ENCODE results near the gene MLEC. TPM values are rescaled to one million over a fixed set of nuclear protein-coding genes. Genes with fewer than 3 reads are reported as not detected.

MLEC gene
- total RNA-seq, 1 donor from 2014 or later = 50.8 TPM

DNA sequence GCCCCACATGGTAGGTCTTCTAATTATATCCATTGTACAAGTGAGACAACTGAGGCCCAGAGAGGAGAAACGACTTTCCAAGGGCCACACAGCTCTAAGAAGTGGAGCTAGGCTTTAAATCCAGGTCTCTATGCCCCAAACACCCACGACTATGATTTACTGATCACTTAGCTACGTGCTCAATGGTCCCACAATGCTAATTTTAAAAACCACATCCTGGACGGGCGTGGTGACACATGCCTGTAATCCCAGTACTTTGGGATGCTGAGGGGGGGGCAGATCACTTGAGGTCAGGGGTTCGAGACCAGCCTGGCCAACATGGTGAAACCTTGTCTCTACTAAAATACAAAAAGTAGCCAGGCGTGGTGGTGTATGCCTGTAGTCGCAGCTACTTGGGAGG is 8.4 kb upstream of the MLEC start:
- Mint-ChIP-seq H3K27me3 (ENCODE audit: unreplicated experiment) (peaks cover 2% of the 10 kb centered on the region), H3K4me1 (ENCODE audit: low read depth, unreplicated experiment) (no peaks in the 10 kb centered on the region), H3K27ac (ENCODE audit: unreplicated experiment) (no peak overlapping the region), H3K36me3 (ENCODE audit: unreplicated experiment) (no peaks in the 10 kb centered on the region), H3K4me3 (ENCODE audit: unreplicated experiment) (no peak overlapping the region), H3K9me3 (ENCODE audit: unreplicated experiment) (peaks cover 2% of the 10 kb centered on the region)
- TF ChIP-seq, protein P1, sequence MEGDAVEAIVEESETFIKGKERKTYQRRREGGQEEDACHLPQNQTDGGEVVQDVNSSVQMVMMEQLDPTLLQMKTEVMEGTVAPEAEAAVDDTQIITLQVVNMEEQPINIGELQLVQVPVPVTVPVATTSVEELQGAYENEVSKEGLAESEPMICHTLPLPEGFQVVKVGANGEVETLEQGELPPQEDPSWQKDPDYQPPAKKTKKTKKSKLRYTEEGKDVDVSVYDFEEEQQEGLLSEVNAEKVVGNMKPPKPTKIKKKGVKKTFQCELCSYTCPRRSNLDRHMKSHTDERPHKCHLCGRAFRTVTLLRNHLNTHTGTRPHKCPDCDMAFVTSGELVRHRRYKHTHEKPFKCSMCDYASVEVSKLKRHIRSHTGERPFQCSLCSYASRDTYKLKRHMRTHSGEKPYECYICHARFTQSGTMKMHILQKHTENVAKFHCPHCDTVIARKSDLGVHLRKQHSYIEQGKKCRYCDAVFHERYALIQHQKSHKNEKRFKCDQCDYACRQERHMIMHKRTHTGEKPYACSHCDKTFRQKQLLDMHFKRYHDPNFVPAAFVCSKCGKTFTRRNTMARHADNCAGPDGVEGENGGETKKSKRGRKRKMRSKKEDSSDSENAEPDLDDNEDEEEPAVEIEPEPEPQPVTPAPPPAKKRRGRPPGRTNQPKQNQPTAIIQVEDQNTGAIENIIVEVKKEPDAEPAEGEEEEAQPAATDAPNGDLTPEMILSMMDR (IDR thresholded peaks at IDR 0.05; ENCODE audit: partially characterized antibody, unreplicated experiment) = no peak
- no peak for DNase-seq

DNA sequence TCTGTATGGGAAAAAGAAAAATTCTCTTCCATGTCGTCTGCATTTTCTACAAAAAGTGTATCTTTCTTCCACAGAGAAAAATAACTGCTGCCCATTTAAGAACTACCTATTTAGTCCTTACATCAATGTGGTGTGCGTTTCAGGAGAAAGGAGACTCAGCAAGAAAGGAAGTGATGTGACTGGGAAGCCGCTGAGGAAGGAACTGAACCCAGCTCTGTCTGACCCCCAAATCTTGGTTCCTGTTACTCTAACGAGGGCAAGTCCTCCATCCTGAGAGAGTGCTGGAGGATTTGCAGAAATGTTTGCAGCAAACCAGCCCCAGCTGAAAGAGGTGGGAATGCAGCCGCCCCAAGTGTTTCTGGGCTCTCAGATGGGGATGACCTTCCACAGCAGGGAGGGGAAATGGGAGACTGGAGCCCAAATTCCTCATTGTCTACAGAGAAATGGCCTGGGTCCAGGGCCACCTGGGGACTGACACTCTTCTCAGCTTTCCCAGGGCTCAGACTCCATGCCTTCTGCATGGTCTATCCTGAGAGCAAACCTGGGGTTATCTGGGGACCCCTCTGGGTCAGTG is 6.7 kb upstream of the MLEC start:
- Mint-ChIP-seq H3K27ac (ENCODE audit: unreplicated experiment) (no peak overlapping the region), H3K9me3 (ENCODE audit: unreplicated experiment) (no peaks in the 10 kb centered on the region), H3K36me3 (ENCODE audit: unreplicated experiment) (no peaks in the 10 kb centered on the region), H3K4me3 (ENCODE audit: unreplicated experiment) (no peak overlapping the region), H3K4me1 (ENCODE audit: low read depth, unreplicated experiment) (no peaks in the 10 kb centered on the region), H3K27me3 (ENCODE audit: unreplicated experiment) (peaks cover 2% of the 10 kb centered on the region)
- no peak for DNase-seq
- TF ChIP-seq, protein P1 (IDR thresholded peaks at IDR 0.05; ENCODE audit: partially characterized antibody, unreplicated experiment) = no peak

DNA sequence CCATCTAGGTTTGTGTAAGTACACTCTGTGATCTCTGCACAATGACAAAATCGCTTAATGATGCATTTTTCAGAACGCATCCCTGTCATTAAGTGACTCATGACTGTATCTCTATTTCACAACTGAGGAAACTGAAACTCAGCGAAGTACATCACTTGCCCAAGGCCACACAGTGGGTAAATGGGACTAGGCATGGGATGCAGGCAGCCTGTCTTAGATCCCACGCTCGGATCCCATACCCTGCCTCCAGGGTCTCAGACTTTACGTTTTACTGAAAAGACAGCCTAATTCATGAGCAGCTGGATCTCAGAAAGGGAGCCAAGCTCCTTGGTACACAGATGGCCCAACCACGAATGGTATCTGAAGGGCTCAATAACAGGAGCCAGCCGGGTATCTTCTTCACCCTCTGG is 2.4 kb upstream of the MLEC start:
- Mint-ChIP-seq H3K27ac (ENCODE audit: unreplicated experiment) (no peak overlapping the region), H3K27me3 (ENCODE audit: unreplicated experiment) (peaks cover 2% of the 10 kb centered on the region), H3K4me1 (ENCODE audit: low read depth, unreplicated experiment) (peaks cover 12% of the 10 kb centered on the region), H3K36me3 (ENCODE audit: unreplicated experiment) (no peaks in the 10 kb centered on the region), H3K4me3 (ENCODE audit: unreplicated experiment) (no peak overlapping the region), H3K9me3 (ENCODE audit: unreplicated experiment) (peaks cover 4% of the 10 kb centered on the region)
- DNase-seq = no peak
- TF ChIP-seq, protein P1 (IDR thresholded peaks at IDR 0.05; ENCODE audit: partially characterized antibody, unreplicated experiment) = no peak

DNA sequence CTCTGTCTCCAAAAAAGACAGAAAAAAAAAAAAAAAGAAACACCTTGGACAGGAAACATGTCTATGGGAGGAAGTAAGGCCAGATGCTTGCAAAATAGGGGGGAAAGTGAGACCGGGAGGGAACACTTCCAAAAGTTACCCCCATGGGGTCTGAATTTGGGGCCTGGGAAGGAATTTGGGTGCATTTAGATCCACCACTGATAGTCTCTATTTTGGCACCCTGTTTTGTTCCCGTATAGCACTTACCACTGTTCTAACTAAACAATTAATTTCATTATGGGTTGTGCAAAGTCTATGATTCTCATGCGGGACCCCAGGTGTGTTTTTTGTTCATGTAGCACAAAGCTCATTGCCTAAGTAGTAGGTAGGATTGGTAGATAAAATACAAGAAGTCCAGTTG is 1.4 kb upstream of the MLEC start:
- DNase-seq = no peak
- peaks cover 15% of the 10 kb centered on the region for H3K4me1 Mint-ChIP-seq (ENCODE audit: low read depth, unreplicated experiment)
- H3K27ac Mint-ChIP-seq (ENCODE audit: unreplicated experiment) = no peak overlapping the region
- peaks cover 4% of the 10 kb centered on the region for H3K9me3 Mint-ChIP-seq (ENCODE audit: unreplicated experiment)
- no peaks in the 10 kb centered on the region for H3K36me3 Mint-ChIP-seq (ENCODE audit: unreplicated experiment)
- TF ChIP-seq, protein P1 (IDR thresholded peaks at IDR 0.05; ENCODE audit: partially characterized antibody, unreplicated experiment) = no peak
- peak overlapping the region; percentile 87 for H3K4me3 Mint-ChIP-seq (ENCODE audit: unreplicated experiment)
- no peaks in the 10 kb centered on the region for H3K27me3 Mint-ChIP-seq (ENCODE audit: unreplicated experiment)

DNA sequence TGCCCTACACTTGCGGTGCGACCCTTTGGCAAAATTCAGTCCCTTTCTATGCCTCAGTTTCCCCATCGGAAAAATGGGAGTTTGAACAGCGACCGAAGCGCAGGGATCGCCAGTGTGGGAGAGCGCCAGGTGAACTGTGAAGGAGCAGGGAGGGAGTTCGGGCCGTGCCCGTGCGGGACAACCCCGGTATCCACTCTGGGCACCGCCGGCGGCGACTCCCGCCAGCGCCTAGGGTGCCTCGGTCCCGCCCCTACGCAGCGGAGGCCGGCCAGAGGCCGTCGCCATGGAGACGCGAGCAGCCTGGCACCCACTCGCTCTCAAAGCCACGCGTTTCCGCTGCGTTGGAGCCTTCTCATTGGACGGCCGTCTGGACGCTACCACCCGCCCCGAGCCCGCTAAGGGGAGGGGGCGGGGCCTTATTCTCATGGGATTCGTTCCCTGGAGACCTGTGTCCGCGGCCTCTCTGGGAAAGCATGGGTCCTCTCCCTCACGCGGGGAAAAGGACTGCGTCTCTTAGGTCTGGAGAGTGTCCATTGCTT is 729 bp upstream of the MLEC start:
- H3K27me3 Mint-ChIP-seq (ENCODE audit: unreplicated experiment) = no peaks in the 10 kb centered on the region
- H3K4me3 Mint-ChIP-seq (ENCODE audit: unreplicated experiment) = peak overlapping the region; percentile 87
- H3K27ac Mint-ChIP-seq (ENCODE audit: unreplicated experiment) = peak overlapping the region; percentile 62
- peaks cover 4% of the 10 kb centered on the region for H3K9me3 Mint-ChIP-seq (ENCODE audit: unreplicated experiment)
- H3K36me3 Mint-ChIP-seq (ENCODE audit: unreplicated experiment) = no peaks in the 10 kb centered on the region
- TF ChIP-seq, protein P1 (IDR thresholded peaks at IDR 0.05; ENCODE audit: partially characterized antibody, unreplicated experiment) = no peak
- DNase-seq = peak; percentile 93
- peaks cover 19% of the 10 kb centered on the region for H3K4me1 Mint-ChIP-seq (ENCODE audit: low read depth, unreplicated experiment)

Data from glutamatergic neuron (in vitro differentiated cells).